ENCODE data around the gene PCDH9.

DNA sequence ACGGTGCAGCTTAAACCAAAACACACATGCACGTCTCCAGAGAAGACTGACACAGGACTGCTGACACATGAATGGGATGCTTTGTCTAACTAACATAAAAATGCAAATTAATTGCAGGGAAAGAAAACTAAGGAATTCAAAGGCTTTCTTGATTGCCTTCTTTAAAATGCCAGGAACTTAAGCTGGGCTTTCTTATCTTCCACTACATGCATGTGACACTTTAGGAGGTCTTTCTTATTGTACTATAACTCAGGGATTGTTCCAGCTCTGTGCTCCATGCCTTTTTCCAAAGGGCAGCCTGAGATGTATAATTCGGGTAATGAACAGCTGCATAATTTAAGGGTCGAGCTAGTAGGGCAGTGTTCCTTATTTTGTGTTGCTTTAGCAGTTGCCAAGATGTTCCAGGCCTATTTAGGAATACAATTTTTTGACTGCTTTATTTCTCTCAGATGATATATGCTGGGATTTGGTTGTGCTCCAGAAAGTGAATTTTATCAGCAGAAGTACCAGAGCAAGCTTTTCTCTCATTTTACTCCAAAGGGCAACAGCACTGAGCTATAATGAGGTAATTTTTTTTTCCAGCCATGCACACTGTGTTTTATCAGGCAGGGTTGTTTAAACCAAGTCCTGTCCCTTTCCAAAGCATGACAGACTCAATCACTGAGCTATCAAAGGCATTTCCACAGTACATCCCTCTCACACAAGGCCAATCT, 885.2 kb downstream of the PCDH9 start:
- TF ChIP-seq, protein P1, sequence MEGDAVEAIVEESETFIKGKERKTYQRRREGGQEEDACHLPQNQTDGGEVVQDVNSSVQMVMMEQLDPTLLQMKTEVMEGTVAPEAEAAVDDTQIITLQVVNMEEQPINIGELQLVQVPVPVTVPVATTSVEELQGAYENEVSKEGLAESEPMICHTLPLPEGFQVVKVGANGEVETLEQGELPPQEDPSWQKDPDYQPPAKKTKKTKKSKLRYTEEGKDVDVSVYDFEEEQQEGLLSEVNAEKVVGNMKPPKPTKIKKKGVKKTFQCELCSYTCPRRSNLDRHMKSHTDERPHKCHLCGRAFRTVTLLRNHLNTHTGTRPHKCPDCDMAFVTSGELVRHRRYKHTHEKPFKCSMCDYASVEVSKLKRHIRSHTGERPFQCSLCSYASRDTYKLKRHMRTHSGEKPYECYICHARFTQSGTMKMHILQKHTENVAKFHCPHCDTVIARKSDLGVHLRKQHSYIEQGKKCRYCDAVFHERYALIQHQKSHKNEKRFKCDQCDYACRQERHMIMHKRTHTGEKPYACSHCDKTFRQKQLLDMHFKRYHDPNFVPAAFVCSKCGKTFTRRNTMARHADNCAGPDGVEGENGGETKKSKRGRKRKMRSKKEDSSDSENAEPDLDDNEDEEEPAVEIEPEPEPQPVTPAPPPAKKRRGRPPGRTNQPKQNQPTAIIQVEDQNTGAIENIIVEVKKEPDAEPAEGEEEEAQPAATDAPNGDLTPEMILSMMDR (IDR thresholded peaks at IDR 0.05), result no peak
- no peak for TF ChIP-seq POLR2A (IDR thresholded peaks at IDR 0.05)

All from heart left ventricle (tissue), 13 donors.